ENCODE results near the gene MAP2K1. TPM values are rescaled to one million over a fixed set of nuclear protein-coding genes. Genes with fewer than 3 reads are reported as not detected.

MAP2K1 gene
- total RNA-seq, 1 donor from 2014 or later: 21.2 TPM

DNA sequence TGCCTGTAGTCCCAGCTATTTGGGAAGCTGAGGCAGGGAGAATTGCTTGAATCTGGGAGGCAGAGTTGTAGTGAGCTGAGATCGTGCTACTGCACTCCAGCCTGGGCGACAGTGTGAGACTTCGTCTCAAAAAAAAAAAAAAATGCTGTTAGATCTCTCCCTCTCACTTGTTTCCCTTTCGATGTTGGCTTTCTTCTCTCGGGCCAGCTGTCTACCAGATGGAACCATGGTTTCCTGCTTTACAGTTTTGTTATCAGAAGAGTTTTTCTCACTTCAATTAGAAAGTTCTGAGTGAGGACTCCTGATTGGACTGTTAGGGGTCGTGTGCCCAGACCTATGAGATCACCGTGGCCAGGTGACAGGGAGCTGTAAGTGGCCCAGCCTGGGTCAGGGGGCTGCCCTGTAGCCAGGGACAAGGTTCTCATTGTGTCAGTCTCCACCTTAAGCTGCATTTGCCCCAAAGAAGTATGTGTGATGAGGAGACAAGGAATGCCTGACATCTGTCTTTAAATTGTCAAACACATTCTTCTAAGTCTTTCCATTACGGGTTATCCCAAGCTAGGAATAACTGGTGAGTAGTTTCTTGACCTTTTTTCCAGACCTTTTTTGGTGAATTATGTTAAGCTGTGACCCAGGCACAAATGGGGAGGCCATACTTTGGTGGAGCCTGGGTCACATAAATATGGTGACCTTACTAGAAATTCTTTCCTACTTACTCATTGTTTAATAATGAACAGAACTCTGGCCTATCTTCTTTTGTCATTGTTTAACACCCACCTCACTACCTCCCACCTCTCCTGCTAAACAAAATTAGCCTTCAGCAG lies 85.7 kb downstream of the MAP2K1 start:
- Histone ChIP-seq H3K27ac (peak overlapping the region; percentile 26 to 38), H3K4me3 (no peak overlapping the region), H3K9me3 (no peaks in the 10 kb centered on the region)

GRCh38 chr15:66474135-66474534 lies 87.4 kb downstream of the MAP2K1 start:
- DNase-seq (ENCODE audit: low spot score in 2 of 2): peak in 1 of 2 donors; percentile 2
- H3K4me3 ChIP-seq: no peak overlapping the region
- intact Hi-C loops (cut with DNase I): no loop called here
- no peaks in the 10 kb centered on the region for H3K9me3 ChIP-seq
- H3K27ac ChIP-seq: no peak overlapping the region
- H3K27me3 ChIP-seq: no peaks in the 10 kb centered on the region
- no peaks in the 10 kb centered on the region for H3K4me1 ChIP-seq
- TF ChIP-seq, protein P1, sequence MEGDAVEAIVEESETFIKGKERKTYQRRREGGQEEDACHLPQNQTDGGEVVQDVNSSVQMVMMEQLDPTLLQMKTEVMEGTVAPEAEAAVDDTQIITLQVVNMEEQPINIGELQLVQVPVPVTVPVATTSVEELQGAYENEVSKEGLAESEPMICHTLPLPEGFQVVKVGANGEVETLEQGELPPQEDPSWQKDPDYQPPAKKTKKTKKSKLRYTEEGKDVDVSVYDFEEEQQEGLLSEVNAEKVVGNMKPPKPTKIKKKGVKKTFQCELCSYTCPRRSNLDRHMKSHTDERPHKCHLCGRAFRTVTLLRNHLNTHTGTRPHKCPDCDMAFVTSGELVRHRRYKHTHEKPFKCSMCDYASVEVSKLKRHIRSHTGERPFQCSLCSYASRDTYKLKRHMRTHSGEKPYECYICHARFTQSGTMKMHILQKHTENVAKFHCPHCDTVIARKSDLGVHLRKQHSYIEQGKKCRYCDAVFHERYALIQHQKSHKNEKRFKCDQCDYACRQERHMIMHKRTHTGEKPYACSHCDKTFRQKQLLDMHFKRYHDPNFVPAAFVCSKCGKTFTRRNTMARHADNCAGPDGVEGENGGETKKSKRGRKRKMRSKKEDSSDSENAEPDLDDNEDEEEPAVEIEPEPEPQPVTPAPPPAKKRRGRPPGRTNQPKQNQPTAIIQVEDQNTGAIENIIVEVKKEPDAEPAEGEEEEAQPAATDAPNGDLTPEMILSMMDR (IDR thresholded peaks at IDR 0.05): no peak
- H3K36me3 ChIP-seq: no peaks in the 10 kb centered on the region

More for the DNA sequence above, 85.7 kb downstream of the MAP2K1 start:
- intact Hi-C loops (cut with DNase I): no loop called here
- no peaks in the 10 kb centered on the region for H3K27me3 ChIP-seq
- TF ChIP-seq, protein P1 (IDR thresholded peaks at IDR 0.05): no peak
- H3K4me1 ChIP-seq: no peaks in the 10 kb centered on the region
- no peaks in the 10 kb centered on the region for H3K36me3 ChIP-seq
- peak in 1 of 2 donors; percentile 43 for DNase-seq (ENCODE audit: low spot score in 2 of 2)

- intact Hi-C loops (cut with DNase I): no loop called here
- no peak overlapping the region for H3K4me3 ChIP-seq
- H3K9me3 ChIP-seq: no peaks in the 10 kb centered on the region
- no peak for DNase-seq (ENCODE audit: low spot score in 2 of 2)
- no peaks in the 10 kb centered on the region for H3K4me1 ChIP-seq
- no peaks in the 10 kb centered on the region for H3K36me3 ChIP-seq
- H3K27ac ChIP-seq: no peak overlapping the region
- TF ChIP-seq, protein P1 (IDR thresholded peaks at IDR 0.05): no peak
- no peaks in the 10 kb centered on the region for H3K27me3 ChIP-seq
Measured at GRCh38 chr15:66474963-66475362, 88.3 kb downstream of the MAP2K1 start.

DNA sequence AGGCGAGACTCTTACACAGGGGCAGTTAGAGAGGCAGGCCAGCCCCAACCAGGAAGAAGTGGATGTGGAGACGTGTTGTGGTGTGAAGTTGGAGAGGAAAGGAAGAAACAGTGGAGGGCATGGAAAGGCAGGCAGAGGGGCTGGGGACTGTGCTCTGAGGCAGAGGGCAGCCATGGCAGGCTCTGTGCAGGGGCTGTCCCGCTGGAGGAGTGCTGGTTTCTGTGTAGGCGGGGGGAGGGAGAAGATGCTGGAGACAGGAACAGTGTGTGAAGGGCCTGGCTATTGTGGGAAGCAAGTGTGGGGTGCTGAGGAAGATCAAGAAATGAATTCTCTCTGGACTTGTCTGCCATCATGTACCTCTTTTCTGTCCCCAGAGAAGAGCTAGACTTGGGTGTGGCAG lies 89.8 kb downstream of the MAP2K1 start:
- Histone ChIP-seq H3K27ac (no peak overlapping the region), H3K4me1 (no peaks in the 10 kb centered on the region), H3K4me3 (no peak overlapping the region), H3K36me3 (peaks cover 0 to 7% of the 10 kb centered on the region in 2 donors), H3K9me3 (no peaks in the 10 kb centered on the region), H3K27me3 (no peaks in the 10 kb centered on the region)
- DNase-seq (ENCODE audit: low spot score in 2 of 2): no peak
- intact Hi-C loops (cut with DNase I): no loop called here
- TF ChIP-seq, protein P1 (IDR thresholded peaks at IDR 0.05): no peak

- H3K36me3 ChIP-seq: peaks cover 4 to 12% of the 10 kb centered on the region in 2 donors
- TF ChIP-seq, protein P1 (IDR thresholded peaks at IDR 0.05): no peak
- H3K9me3 ChIP-seq: no peaks in the 10 kb centered on the region
- no peak overlapping the region for H3K27ac ChIP-seq
- no peak overlapping the region for H3K4me3 ChIP-seq
- H3K27me3 ChIP-seq: no peaks in the 10 kb centered on the region
- peak in 1 of 2 donors; percentile 43 for DNase-seq (ENCODE audit: low spot score in 2 of 2)
- H3K4me1 ChIP-seq: no peaks in the 10 kb centered on the region
- intact Hi-C loops (cut with DNase I): no loop called here
Measured at GRCh38 chr15:66477011-66477410, 90.3 kb downstream of the MAP2K1 start.

All from ascending aorta (tissue), 2 donors.